GM13977 (cell line): Measurements from ENCODE around the gene ATN1.
A peak's percentile ranks its signal among the peaks of the same experiment; 100 is the strongest.

ENCODE experiments used
- DNase-seq: peaks from one replicate; pipeline ENCODE4 v3.0.0; 2012; ENCODE audit warnings: low spot score
- CTCF ChIP-seq: IDR thresholded peaks from 2 replicates; pipeline ENCODE4 v1.5.1; 2012; ENCODE audit warnings: mild to moderate bottlenecking, control low read depth; ENCODE audit not compliant: insufficient read depth; ENCODE audit errors: extremely low read depth, missing control alignments
- in situ Hi-C: fragments of 300-500 bp; cut with MboI; formaldehyde crosslinking; loops from one replicate; pipeline ENCODE4 v1.12.0; 2022; ENCODE audit warnings: low sequenced_read_pairs, low pct_unique_long_range_greater_than_20kb, mixed read lengths, inconsistent platforms; ENCODE audit not compliant: unreplicated experiment

Gene ATN1

DNA sequence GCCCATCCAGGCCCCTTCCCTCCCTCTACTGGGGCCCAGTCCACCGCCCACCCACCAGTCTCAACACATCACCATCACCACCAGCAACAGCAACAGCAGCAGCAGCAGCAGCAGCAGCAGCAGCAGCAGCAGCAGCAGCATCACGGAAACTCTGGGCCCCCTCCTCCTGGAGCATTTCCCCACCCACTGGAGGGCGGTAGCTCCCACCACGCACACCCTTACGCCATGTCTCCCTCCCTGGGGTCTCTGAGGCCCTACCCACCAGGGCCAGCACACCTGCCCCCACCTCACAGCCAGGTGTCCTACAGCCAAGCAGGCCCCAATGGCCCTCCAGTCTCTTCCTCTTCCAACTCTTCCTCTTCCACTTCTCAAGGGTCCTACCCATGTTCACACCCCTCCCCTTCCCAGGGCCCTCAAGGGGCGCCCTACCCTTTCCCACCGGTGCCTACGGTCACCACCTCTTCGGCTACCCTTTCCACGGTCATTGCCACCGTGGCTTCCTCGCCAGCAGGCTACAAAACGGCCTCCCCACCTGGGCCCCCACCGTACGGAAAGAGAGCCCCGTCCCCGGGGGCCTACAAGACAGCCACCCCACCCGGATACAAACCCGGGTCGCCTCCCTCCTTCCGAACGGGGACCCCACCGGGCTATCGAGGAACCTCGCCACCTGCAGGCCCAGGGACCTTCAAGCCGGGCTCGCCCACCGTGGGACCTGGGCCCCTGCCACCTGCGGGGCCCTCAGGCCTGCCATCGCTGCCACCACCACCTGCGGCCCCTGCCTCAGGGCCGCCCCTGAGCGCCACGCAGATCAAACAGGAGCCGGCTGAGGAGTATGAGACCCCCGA lies 9.1 kb downstream of the ATN1 start:
- in situ Hi-C loops, result loop anchor here (25.0 kb wide), 1 partner anchor 175 kb away; the partner anchor contains the start of gene C1RL
- peak; percentile 65 for DNase-seq
- peak; percentile 6 for TF ChIP-seq CTCF

DNA sequence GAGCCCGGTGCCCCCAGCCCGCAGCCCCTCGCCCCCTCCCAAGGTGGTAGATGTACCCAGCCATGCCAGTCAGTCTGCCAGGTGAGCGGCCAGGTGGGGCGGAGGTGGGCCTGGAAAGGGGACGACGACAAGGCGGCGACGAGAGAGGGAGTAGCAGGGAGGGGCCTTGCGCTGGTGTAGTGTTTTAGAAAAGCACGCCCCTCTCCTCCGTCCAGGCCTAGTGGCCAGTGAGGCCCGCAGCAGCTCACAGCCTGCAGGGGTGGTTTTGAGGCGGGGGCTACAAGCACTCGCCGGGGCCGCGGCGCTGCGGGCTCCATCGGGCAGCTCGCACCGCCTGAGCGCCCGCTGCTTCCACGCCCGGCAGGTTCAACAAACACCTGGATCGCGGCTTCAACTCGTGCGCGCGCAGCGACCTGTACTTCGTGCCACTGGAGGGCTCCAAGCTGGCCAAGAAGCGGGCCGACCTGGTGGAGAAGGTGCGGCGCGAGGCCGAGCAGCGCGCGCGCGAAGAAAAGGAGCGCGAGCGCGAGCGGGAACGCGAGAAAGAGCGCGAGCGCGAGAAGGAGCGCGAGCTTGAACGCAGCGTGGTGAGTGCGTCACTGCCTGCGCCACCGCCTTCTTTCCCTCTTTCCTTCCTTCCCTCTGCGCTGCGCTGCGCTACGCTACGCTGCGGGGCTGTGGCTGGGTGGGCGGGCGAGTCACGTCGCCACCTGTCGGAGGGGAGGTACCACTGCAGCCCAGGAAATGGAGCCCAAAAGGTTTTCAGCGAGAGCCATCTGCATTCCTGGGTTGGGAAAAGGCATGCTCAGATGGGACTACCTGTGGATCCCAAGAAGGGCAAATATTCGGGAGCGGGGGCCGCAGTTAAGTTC lies 10.0 kb downstream of the ATN1 start:
- peak; percentile 91 for DNase-seq
- in situ Hi-C loops, result loop anchor here (25.0 kb wide), 1 partner anchor 175 kb away; the partner anchor contains the start of gene C1RL
- peak; percentile 97 for TF ChIP-seq CTCF

GRCh38 chr12:6938353-6939190 lies 10.8 kb downstream of the ATN1 start:
- no peak for TF ChIP-seq CTCF
- no peak for DNase-seq
- in situ Hi-C loops, result loop anchor here (25.0 kb wide), 1 partner anchor 174 kb away; the partner anchor contains the start of gene C1RL

GRCh38 chr12:6939191-6939540 lies 11.4 kb downstream of the ATN1 start:
- no peak for TF ChIP-seq CTCF
- in situ Hi-C loops, result loop anchor here (25.0 kb wide), 1 partner anchor 173 kb away; the partner anchor contains the start of gene C1RL
- no peak for DNase-seq

GRCh38 chr12:6941267-6941666 lies 13.5 kb downstream of the ATN1 start:
- in situ Hi-C loops, result loop anchor here (25.0 kb wide), 1 partner anchor 171 kb away; the partner anchor contains the start of gene C1RL
- DNase-seq, result no peak
- no peak for TF ChIP-seq CTCF
